GM21515 (cell line): ENCODE results near the gene SMIM20.
A peak's percentile ranks its signal among the peaks of the same experiment; 100 is the strongest.
"Not testable (repeated sequence)": the region's sequence is repeated elsewhere in the genome, so short reads cannot be mapped to it uniquely, and the experiment has no call there.

Experiments
- ATAC-seq: cut with Tn5 transposase; IDR thresholded peaks from one replicate; pipeline ENCODE4 v1.9.1; 2021; ENCODE audit not compliant: unreplicated experiment

SMIM20 gene

DNA sequence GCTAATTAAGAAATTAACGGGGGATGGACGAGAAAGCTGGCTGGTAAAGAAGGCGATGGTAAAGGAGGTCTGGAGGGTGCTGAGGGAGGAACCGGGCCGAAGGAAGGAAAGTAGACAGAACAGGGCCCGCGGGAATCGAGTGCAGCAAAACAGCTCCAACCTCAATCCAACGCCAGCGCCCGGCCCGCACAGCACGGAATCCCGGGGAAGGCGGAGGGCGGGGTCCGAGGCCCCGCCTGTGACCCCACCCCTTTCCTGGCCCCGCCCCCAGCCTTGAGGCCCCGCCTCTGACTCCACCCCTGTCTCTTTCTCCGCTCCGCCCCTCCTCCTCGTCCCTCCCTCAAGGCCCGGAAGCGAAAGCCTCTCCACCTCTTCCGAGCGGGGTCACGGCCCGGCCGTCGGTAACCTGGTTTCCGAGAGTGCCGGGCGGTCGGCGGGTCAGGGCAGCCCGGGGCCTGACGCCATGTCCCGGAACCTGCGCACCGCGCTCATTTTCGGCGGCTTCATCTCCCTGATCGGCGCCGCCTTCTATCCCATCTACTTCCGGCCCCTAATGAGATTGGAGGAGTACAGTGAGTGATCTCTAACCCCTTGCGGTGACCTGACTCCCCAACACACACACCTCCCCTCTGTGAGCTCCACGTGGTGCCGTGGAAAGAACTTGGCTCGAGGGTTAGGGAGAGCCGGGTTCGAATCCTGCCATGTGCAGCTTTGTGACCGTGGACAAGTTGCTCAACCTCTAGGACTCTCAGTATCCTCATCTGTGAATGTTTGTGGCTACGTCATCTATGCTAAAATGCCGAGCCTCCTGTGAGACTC is at the start of gene SMIM20:
TSS of gene SMIM20 (plus strand) at position 370 of the 819 bp plus-strand sequence. CDS start at position 464, 94 bp downstream.
- peak; percentile 94 for ATAC-seq

DNA sequence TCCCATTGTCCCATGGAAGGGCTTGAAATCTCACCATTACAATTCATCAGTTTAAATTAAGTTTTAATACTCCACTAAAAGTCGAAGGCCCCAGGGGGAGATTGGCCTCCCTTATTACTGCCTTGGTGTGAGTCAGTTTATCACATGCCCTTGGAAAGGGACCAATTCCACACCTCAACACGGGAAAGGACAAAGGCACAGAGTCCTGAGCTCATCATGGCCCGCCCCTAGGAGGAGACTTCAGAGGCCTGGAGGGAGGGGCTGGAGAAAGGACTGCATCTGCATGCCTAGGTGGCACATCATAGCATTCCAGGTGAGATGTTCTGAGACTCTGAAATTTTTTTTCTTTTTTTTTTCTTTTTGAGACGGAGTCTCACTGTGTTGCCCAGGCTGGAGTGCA is 48.4 kb upstream of the SMIM20 start:
- no peak for ATAC-seq

DNA sequence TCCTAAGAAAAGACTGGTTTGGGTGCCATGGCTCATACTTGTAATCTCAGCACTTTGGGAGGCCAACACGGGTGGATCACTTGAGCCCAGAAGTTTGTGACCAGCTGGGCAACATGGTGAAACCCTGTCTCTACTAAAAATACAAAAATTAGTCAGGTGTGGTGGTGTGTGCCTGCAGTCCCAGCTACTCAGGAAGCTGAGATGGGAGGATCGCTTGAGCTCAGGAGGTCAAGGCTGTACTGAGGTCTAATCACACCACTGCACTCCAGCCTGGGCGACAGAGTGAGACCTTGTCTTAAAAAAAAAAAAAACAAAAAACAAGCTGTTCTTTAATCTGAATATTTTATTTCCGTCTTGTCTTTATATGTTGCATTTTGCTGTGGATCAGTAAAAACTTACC is 47.6 kb upstream of the SMIM20 start:
- not testable (repeated sequence) for ATAC-seq

DNA sequence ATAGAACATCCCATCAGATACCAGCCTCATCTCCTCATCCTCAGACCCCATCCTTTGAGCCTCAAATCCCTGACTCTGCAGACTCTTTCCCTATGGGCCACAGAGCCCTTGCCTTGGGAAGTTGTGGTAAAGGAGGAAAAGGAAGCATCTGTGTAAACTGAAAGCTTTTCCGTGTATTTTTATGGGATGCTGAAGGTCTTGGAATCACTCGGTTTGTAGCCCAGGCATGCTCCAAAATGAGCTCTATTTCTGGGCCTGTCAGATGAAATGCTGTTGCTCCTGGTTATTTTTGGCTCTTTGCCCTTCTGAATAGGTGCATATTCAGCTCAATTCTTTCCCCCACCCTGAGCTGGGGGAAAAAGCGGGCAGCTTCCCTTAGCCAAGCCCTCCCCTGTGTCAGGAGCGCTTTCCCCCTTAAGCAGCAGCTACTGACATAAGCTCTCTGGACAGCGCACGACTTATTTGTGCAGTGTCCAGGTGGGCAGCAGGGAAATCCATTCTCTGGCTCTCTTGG is 46.2 kb upstream of the SMIM20 start:
- no peak for ATAC-seq

DNA sequence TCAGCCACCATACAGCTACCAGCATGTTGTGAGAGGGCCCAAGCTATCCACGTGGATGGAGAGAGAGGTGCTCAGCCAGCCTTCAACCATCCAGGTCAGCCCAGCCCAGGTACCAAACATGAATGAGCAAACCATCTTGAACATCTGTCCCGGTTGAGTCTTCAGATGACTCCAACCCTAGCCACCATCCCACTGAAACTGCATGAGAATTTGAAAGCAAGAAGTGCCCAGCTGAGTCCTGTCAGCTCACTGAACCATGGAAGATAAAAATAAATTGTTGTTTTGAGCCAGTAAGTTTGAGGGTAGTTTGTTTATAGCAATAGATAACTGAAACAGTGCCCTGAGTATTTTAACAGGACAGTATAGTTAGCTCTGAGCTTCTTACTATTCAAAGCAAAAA is 43.9 kb upstream of the SMIM20 start:
- ATAC-seq = peak; percentile 44

DNA sequence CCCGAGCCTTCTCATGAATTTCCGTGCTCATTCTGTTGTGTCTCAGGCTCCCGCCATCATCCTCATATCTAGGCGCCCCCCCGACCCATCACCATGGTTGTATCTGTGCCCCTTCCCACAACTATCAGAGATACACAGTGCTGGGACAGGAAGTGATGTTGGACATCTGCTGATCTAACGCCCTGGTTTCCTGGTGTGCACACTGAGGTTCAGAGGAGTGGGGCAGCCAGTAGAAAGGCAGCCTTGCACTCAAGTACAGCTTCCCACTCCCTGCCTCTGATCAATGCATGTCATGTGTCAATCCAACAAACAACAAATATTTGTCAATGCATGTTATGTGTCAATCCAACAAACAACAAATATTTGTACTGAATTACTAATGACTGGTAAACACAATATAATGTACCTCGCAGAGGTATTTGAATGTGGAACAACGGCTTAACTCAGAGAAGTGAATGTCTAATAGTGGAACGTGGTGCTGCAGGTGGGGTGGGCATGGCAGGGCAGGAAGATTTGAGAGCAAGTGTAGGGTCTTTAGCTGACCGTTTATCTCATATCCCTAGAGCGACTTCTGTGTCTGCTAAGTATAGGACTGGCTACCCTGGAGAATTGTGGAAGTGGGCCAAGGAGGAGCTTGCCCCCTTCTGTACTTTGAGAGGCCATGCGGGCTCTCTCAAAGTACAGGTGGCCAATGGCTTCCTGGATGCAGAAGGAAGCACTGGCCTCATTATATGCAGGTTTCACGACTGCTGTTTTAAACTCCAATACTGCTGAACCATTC is 41.0 kb upstream of the SMIM20 start:
- no peak for ATAC-seq

DNA sequence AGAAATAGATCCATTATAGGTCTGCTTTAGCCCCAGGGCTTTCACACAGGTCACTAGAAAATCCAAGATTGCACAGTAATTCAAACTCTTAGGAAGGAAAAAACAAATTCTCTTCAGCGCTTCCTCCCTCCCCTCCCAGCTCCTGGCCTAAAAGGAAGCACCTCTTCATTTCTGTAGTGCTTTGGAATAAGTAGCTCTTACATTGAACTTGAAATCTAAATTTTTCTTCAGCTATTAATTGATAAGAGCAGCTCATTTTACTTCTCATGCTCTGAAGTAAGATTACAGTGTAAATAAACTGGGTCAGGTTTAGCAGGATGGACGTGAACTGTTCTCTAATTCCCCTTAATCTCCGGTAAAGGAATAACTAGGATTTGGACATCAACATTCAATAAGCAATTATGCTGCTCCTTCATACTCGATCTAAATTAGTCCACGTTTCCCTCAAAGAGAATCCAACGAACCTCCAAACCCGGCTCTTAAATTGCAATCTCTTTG is 40.3 kb upstream of the SMIM20 start:
- no peak for ATAC-seq

DNA sequence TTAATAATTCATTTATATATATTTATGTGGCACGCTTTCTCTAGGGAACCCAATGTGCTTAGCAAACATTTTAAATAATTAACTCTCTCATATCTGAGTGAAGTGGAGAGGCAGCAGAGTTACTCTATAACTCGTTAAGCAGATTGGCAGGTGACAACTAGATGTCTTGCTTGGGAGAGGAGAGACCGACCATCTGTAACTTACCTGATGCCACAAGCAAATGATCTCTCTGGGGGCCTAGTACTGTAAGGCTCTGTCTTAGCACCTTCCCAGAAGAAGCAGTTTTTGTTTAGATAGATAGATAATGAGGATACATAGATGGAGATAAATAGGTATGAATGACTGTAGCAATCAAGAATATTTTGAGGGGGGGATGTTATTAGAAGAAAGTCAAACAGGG is 39.4 kb upstream of the SMIM20 start:
- ATAC-seq = peak; percentile 44

DNA sequence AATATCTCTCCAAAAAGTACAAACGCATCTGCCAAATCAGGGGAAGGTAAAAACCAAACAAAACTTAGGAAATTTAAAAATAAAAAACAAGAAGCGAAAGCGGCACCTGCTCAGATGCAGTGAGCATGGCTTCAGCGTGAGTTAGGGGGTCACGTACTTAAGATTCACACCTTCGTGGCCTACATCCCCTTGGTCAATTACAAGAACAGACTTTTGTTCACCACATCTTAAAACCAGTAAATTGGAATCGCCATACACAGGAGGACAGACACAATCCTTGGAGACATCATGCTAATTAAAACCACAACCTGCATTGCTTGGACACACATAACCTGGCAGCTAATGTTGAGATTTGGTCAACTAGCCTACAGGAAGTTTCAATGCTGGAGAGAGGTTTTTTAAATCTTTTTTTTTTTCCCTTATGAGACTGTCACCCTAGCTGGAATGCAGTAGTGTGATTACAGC is 38.7 kb upstream of the SMIM20 start:
- ATAC-seq = peak; percentile 63

DNA sequence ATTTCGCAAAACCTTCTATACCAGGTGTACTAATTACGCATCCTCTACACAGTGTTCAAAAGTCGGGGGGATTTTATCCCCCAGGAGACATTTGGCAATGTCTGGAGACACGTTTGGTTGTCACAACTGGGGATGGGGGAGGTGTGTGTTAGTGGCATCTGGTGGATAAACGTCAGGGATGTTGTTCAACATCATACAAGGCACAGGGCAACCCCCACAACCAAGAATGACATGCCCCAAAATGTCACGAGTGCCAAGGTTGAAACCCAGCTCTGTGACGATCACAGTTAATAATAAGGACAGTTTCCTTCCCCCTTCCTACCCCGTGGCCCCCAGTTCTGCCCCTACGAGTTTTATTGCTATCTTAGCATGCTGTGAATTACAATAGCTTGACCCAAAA is 35.3 kb upstream of the SMIM20 start:
- no peak for ATAC-seq

DNA sequence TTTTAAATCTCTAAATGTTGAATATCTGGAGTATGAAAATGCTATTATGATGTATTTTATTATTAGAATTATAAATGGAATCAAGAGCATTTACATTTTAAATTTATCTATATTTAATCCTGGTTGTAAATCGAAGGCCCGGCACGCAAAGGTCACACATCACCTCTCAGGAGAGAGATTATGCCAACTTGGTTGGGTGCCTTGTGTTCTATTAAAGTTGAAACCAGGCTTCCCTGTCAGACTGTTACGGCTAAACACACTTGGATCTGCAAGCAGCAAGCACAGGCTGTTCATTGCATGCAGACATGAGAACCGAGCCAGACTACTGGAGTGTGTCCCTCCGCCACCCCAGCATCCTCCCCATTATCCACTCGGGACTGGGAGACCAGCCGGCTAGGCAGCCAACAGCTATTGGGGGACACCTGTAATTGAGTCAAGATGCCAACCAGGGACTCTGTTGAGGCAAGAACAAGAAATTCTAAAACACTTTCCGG is 34.9 kb upstream of the SMIM20 start:
- no peak for ATAC-seq

DNA sequence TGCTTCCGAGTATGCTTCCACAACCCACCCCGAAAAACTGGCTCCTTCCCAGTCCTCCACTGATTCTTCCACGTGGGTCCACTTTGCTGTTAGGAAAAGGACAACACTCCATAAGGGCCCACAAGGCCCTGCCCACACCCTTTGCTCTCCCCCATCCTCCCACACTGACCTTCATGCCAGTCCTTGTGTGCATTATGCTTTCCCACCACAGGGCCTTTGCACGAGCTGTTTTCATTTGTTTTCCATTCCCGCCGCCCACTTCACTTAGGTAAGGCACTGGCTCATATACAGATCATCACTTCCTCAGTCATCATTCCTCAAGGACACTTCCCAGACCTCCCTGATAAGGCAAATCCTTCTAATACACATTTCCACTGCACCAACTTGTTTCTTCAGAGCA is 34.4 kb upstream of the SMIM20 start:
- no peak for ATAC-seq

DNA sequence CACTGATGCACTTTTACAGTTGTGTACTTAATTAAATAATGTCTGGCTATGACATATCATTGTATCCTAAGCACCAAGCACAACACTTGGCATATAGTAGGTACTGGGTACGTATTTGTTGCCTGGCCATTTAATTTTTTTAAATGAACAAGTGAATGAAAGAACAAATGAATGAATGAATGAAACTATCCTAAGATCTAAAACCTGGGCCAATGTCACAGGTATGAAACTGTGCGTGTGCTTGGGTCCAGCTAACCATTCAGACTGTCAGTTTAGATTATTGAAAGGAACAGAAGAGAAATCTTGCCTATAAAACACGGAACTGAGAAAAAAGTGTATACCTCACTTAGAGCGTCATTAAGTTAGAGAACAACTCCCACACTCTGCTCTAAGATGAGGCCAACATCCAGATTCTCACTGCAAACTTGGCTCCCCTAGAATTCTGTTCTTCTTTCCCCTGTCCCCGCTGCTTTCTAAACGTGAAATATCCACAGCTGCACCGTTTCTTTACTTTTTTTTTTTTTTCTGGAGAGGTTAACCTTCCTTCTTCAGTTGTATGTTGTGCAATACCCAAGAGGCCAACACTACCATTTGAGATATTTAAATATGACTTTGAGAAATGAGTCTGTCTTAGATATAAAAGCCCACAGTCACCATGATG is 33.9 kb upstream of the SMIM20 start:
- ATAC-seq = peak; percentile 57

DNA sequence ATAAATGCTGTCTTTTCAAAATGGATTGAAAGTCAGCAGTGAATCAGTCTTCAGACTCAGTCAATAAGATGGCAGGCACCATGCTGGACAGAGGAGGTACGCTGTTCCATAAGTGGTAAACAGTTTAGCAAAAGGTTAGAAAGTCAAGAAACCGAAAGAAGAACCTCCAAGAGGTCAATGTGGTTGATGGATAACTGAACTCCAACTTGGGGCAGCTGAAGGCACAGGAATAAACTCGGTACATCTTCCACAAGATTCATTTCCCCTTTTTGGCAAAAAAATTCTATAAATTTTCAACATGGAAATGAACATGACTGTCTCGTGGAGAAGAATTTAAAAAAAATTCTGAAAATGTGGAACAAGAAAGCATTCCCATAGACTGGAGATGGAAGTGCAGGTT is 32.8 kb upstream of the SMIM20 start:
- no peak for ATAC-seq

DNA sequence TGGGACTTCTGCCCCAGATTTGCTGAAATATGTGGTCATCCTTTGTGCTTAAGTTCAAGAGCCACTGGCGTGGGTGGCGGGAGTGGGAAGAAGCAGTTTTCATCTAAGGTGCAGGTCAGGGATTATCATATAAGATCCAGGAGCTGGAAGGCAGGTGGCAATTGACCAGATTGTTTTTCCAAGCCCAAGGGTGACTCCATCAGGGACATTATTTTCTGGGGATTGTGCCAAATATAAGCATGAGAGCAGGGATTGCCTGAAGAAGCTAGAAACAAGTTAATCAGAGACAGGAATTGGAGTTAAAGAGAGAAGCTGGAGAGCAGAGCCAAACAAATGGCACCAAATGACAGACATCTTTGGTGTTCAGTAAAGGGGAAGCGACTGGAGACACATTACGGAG is 31.8 kb upstream of the SMIM20 start:
- ATAC-seq = no peak

DNA sequence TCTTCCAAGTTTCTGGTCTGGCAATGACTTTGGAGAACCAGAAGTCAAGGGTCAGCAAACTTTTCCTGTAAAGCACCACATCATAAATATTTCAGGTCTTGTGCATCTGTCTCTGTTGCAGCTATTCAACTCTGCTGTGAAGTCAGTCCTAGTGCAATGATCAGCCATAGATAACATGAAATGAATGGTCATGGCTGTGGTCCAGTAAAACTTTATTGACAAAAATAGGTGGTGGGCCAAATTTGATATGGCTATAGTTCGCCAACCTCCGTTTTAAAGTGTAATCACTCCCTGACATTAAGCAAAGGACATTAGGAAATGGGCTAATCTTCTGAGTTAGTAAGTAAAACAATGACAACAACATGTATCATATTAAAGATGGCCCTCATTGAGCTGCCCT is 30.5 kb upstream of the SMIM20 start:
- ATAC-seq = no peak

DNA sequence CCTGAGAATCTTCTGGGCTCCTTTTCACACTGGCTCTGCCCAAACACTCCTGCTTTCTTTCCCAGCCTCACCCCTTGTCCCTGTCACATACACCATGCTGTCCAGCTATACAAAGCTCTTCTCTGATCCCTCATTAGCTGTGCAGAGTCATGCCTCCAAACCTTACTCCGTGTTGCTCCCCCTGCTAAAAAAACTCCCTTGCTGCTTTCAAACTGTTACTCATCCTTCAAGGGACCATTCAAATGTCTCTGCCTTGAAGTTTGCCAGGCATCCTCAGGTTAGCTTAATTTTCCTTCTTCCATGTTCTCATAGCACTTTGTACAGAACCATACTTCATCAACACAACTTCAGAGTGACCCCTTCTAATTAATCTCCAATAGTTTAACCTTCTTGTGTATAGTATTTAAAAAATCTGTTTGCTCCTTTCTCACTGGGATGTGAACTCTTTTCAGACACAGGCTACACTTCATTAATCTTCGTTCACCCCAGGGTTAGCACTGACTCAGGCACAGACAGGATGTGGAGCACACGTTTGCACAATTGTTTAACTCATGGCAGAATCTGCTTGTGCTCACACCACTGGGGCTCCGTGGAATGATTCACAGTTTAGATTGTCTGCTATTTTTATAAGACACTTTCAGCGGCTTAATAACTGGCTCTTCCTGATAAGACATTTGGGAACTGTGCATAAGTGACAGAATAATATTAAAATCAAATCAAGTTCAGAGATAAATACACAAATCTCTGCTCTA is 29.8 kb upstream of the SMIM20 start:
- no peak for ATAC-seq

DNA sequence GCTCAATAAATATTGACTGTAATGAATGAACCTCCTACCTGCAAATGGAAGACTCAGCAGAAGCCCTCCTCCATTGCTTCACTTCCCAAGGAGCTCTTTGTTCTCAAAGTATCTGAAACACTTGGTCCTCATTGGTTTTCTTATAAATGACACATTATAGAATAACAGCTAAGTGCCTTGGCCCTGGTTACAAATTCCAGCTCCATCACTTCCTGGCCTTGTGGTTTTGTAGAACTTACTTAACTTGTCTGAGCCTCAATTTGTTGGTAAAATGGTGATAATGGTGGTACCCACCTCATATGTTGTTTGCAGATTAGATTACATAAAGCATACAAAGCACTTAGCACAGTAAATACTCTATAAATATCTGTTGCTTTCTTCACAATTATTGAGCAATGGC is 25.2 kb upstream of the SMIM20 start:
- no peak for ATAC-seq

DNA sequence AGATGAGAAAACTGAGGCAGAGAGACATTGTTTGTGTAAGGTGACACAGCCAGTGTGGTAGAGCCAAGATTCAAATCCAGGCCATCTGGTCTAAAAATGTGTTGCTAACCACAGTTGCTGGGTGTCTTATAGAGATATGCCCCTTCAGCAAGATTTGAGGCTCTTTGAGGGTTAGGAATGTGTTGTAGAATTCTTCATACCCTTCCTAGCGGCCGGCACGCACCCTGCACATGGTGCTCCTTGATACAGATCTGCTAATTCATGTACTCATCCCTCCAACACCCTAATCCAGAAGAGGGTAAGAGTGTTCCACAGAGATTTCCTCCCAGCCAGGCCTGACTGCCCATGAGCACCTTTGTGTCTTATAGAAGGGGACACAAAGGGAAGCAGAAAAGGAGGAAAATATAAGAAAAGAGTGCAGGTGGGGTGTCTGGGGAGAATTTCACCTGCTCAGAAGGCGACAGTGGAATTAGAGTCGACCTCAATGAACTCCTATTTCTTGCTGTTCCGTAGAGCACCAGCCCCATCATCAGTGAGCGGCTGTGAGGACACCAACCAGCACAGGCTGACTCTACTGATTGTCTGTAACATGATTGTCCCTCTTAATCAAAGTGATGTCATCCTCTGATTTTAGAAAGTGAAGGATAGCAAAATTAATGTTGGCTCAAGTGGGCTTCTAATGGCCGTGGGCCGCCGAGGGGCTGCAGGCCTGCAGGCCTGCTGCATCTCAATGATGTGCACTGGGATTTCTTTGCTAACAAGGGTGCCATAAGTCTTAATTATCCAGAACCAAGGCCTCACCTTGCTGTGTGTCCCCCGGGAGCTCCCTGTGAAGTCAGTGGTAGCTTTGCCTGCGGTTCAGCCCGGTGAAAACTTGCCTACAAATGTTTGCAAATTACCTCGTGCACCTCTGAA is 24.2 kb upstream of the SMIM20 start:
- no peak for ATAC-seq
